Hepatocyte (in vitro differentiated cells): ENCODE results near the gene PHACTR1. TPM values are rescaled to one million over a fixed set of nuclear protein-coding genes. Genes with fewer than 3 reads are reported as not detected.

Source experiments
- DNase-seq: peaks from one replicate; pipeline ENCODE4 v3.0.0-alpha.2; 2016; ENCODE audit warnings: low spot score
- H2AFZ ChIP-seq: fragments of 200-600 bp; sonication (generic); 2 replicates; pipeline ENCODE4 v1.6.0; 2016; ENCODE audit warnings: antibody characterized with exemption, mild to moderate bottlenecking
- H3K27ac ChIP-seq: fragments of 200-600 bp; sonication (generic); 2 replicates; pipeline ENCODE4 v1.5.1; 2016; ENCODE audit warnings: mild to moderate bottlenecking
- H3K27me3 ChIP-seq: fragments of 200-600 bp; sonication (generic); 2 replicates; pipeline ENCODE4 v1.6.1; 2016
- H3K36me3 ChIP-seq: fragments of 200-600 bp; sonication (generic); replicated peaks from 2 replicates; pipeline ENCODE4 v1.5.1; 2016; ENCODE audit warnings: low read depth; ENCODE audit not compliant: insufficient read depth
- H3K4me1 ChIP-seq: fragments of 200-600 bp; sonication (generic); 2 replicates; pipeline ENCODE4 v1.5.1; 2016; ENCODE audit warnings: mild to moderate bottlenecking, moderate library complexity; ENCODE audit not compliant: insufficient read depth
- H3K4me2 ChIP-seq: fragments of 200-600 bp; sonication (generic); 2 replicates; pipeline ENCODE4 v1.6.0; 2016
- H3K4me3 ChIP-seq: fragments of 200-600 bp; sonication (generic); 2 replicates; pipeline ENCODE4 v1.5.1; 2016; ENCODE audit warnings: mild to moderate bottlenecking
- H3K79me2 ChIP-seq: fragments of 200-600 bp; sonication (generic); 2 replicates; pipeline ENCODE4 v1.6.0; 2017; ENCODE audit warnings: mild to moderate bottlenecking
- H3K9me2 ChIP-seq: fragments of 200-600 bp; sonication (generic); replicated peaks from 2 replicates; pipeline ENCODE4 v1.6.0; 2017; ENCODE audit warnings: mild to moderate bottlenecking; ENCODE audit not compliant: insufficient read depth
- H3K9me3 ChIP-seq: fragments of 200-600 bp; sonication (generic); 2 replicates; pipeline ENCODE4 v1.5.1; 2016; ENCODE audit warnings: low read depth, mild to moderate bottlenecking
- H4K20me1 ChIP-seq: fragments of 200-600 bp; sonication (generic); 2 replicates; pipeline ENCODE4 v1.6.0; 2016; ENCODE audit warnings: mild to moderate bottlenecking; ENCODE audit not compliant: insufficient read depth, poor library complexity, severe bottlenecking
- CTCF ChIP-seq: fragments of 200-600 bp; sonication (generic); IDR thresholded peaks from 2 replicates; pipeline ENCODE4 v1.5.1; 2016; ENCODE audit warnings: antibody characterized with exemption, mild to moderate bottlenecking; ENCODE audit not compliant: poor library complexity
- EZH2 ChIP-seq: fragments of 200-600 bp; sonication (generic); IDR thresholded peaks from 2 replicates; pipeline ENCODE4 v1.6.1; 2016; ENCODE audit warnings: antibody characterized with exemption, mild to moderate bottlenecking, borderline replicate concordance
- EZH2phosphoT487 ChIP-seq: fragments of 200-600 bp; sonication (generic); IDR thresholded peaks from one replicate; pipeline ENCODE4 v1.6.1; 2018; ENCODE audit warnings: antibody characterized with exemption, mild to moderate bottlenecking, low read depth, moderate library complexity; ENCODE audit not compliant: unreplicated experiment, severe bottlenecking
- WGBS: methylation state at CpG from one replicate; pipeline ENCODE4 v1.1.6; 2016; ENCODE audit warnings: low lambda C conversion rate; ENCODE audit errors: missing lambda C conversion rate; 5-methylcytosine and 5-hydroxymethylcytosine counted together
- polyA plus RNA-seq: library from polyadenylated mRNA; unstranded; fragments of >200 nt; fragmentation: Nextera tagmentation; extraction: Ambion mirVana; gene quantifications from 2 replicates; pipeline ENCODE4 v1.2.1, GENCODE V29; 2016
- total RNA-seq: library from RNA; depleted of rRNA; stranded (reverse); fragments of >200 nt; gene quantifications from 2 replicates; pipeline ENCODE4 v1.2.3, GENCODE V29; 2014

Gene PHACTR1
- total and polyA plus RNA-seq, 2 experiments from 2014 or later: 3.0 to 4.3 TPM

- 90% methylated on average over 8 of the region's 8 CpGs for WGBS
- Histone ChIP-seq H3K9me3 (no peaks in the 10 kb centered on the region), H2AFZ (no peak overlapping the region), H3K4me1 (no peaks in the 10 kb centered on the region), H4K20me1 (no peaks in the 10 kb centered on the region), H3K4me2 (no peak overlapping the region), H3K9me2 (no peaks in the 10 kb centered on the region), H3K79me2 (no peaks in the 10 kb centered on the region), H3K27ac (no peak overlapping the region), H3K36me3 (no peaks in the 10 kb centered on the region), H3K4me3 (no peak overlapping the region), H3K27me3 (no peaks in the 10 kb centered on the region)
- TF ChIP-seq EZH2phosphoT487: no peak
- no peak for TF ChIP-seq CTCF
- TF ChIP-seq EZH2: no peak
- no peak for DNase-seq
These were observed 95.0 kb downstream of the PHACTR1 start for GRCh38 chr6:12811519-12811918.

GRCh38 chr6:12813321-12813720 is 96.8 kb downstream of the PHACTR1 start:
- Histone ChIP-seq H3K79me2 (no peaks in the 10 kb centered on the region), H3K4me3 (no peak overlapping the region), H3K9me3 (no peaks in the 10 kb centered on the region), H3K36me3 (no peaks in the 10 kb centered on the region), H3K27ac (no peak overlapping the region), H4K20me1 (no peaks in the 10 kb centered on the region), H3K4me1 (no peaks in the 10 kb centered on the region), H3K4me2 (no peak overlapping the region), H3K27me3 (no peaks in the 10 kb centered on the region), H2AFZ (no peak overlapping the region), H3K9me2 (no peaks in the 10 kb centered on the region)
- no peak for TF ChIP-seq CTCF
- DNase-seq: no peak
- 95% methylated on average over 2 of the region's 2 CpGs for WGBS

GRCh38 chr6:12814015-12814414 is 97.4 kb downstream of the PHACTR1 start:
- H3K27me3 ChIP-seq: no peaks in the 10 kb centered on the region
- no peak for DNase-seq
- H3K9me2 ChIP-seq: no peaks in the 10 kb centered on the region
- H4K20me1 ChIP-seq: no peaks in the 10 kb centered on the region
- no peak overlapping the region for H3K4me2 ChIP-seq
- no peaks in the 10 kb centered on the region for H3K36me3 ChIP-seq
- no peaks in the 10 kb centered on the region for H3K9me3 ChIP-seq
- no peak overlapping the region for H3K27ac ChIP-seq
- TF ChIP-seq EZH2 (no peak), EZH2phosphoT487 (no peak), CTCF (no peak)
- no peak overlapping the region for H2AFZ ChIP-seq
- 96% methylated on average over 2 of the region's 2 CpGs for WGBS
- H3K4me1 ChIP-seq: no peaks in the 10 kb centered on the region
- no peaks in the 10 kb centered on the region for H3K79me2 ChIP-seq
- H3K4me3 ChIP-seq: no peak overlapping the region

GRCh38 chr6:12815089-12815488 is 98.5 kb downstream of the PHACTR1 start:
- WGBS: 66% methylated on average over 2 of the region's 2 CpGs

More at GRCh38 chr6:12815089-12815488, 98.5 kb downstream of the PHACTR1 start:
- no peaks in the 10 kb centered on the region for H3K4me1 ChIP-seq
- no peak overlapping the region for H3K4me2 ChIP-seq
- no peak for TF ChIP-seq EZH2phosphoT487
- no peak for TF ChIP-seq CTCF
- TF ChIP-seq EZH2: no peak
- no peak for DNase-seq
- no peak overlapping the region for H3K27ac ChIP-seq
- H3K4me3 ChIP-seq: no peak overlapping the region
- no peaks in the 10 kb centered on the region for H3K36me3 ChIP-seq
- H2AFZ ChIP-seq: no peak overlapping the region
- no peaks in the 10 kb centered on the region for H3K9me3 ChIP-seq
- no peaks in the 10 kb centered on the region for H3K27me3 ChIP-seq
- no peaks in the 10 kb centered on the region for H3K79me2 ChIP-seq
- no peaks in the 10 kb centered on the region for H4K20me1 ChIP-seq
- H3K9me2 ChIP-seq: no peaks in the 10 kb centered on the region
